Stimulated activated CD4-positive, alpha-beta T cell treated with anti-CD3 and anti-CD28 coated beads, Interleukin-2, amount 100 ng/mL, for 4 hours (primary cell): Measurements from ENCODE around the gene ANKFN1.

Experiments used
- DNase-seq: peaks from one replicate; pipeline ENCODE4 v3.0.0-alpha.2; 2020; ENCODE audit warnings: low read depth

The ANKFN1 gene

GRCh38 chr17:56445692-56446411, 292.6 kb downstream of the ANKFN1 start:
- no peak for DNase-seq

- DNase-seq, result no peak
These were observed 293.9 kb downstream of the ANKFN1 start for GRCh38 chr17:56447171-56447570.

GRCh38 chr17:56448371-56448770, 295.1 kb downstream of the ANKFN1 start:
- no peak for DNase-seq

- no peak for DNase-seq
These were observed 295.9 kb downstream of the ANKFN1 start for GRCh38 chr17:56449176-56449575.

GRCh38 chr17:56451629-56452028, 298.4 kb downstream of the ANKFN1 start:
- DNase-seq, result no peak

- DNase-seq, result no peak
These were observed 299.2 kb downstream of the ANKFN1 start for GRCh38 chr17:56452461-56452860.

- no peak for DNase-seq
These were observed 304.2 kb downstream of the ANKFN1 start for GRCh38 chr17:56457501-56457900.

GRCh38 chr17:56465886-56466285, 312.6 kb downstream of the ANKFN1 start:
- no peak for DNase-seq

- DNase-seq, result no peak
These were observed 315.6 kb downstream of the ANKFN1 start for GRCh38 chr17:56468840-56469239.

- no peak for DNase-seq
These were observed 318.4 kb downstream of the ANKFN1 start for GRCh38 chr17:56471696-56472095.

GRCh38 chr17:56475116-56475515, 321.8 kb downstream of the ANKFN1 start:
- DNase-seq, result no peak

GRCh38 chr17:56478836-56479447, 325.7 kb downstream of the ANKFN1 start:
- DNase-seq, result no peak

- no peak for DNase-seq
These were observed 327.2 kb downstream of the ANKFN1 start for GRCh38 chr17:56480501-56480900.

- DNase-seq, result no peak
These were observed 328.4 kb downstream of the ANKFN1 start for GRCh38 chr17:56481659-56482058.

GRCh38 chr17:56482229-56482628, 329.0 kb downstream of the ANKFN1 start:
- no peak for DNase-seq

- no peak for DNase-seq
These were observed 333.5 kb downstream of the ANKFN1 start for GRCh38 chr17:56486732-56487131.

GRCh38 chr17:56488800-56489199, 335.5 kb downstream of the ANKFN1 start:
- no peak for DNase-seq

- no peak for DNase-seq
These were observed 336.7 kb downstream of the ANKFN1 start for GRCh38 chr17:56489980-56490379.

- no peak for DNase-seq
These were observed 342.3 kb downstream of the ANKFN1 start for GRCh38 chr17:56495556-56495955.

GRCh38 chr17:56497132-56497531, 343.9 kb downstream of the ANKFN1 start:
- DNase-seq, result no peak

GRCh38 chr17:56499799-56500388, 346.6 kb downstream of the ANKFN1 start:
- no peak for DNase-seq

- no peak for DNase-seq
These were observed 348.9 kb downstream of the ANKFN1 start for GRCh38 chr17:56502120-56502654.

- DNase-seq, result no peak
These were observed 352.0 kb downstream of the ANKFN1 start for GRCh38 chr17:56505154-56505756.
